GM19455 (cell line): ENCODE measurements around the gene TXNIP.
A peak's percentile ranks its signal among the peaks of the same experiment; 100 is the strongest.

Experiments
- ATAC-seq: cut with Tn5 transposase; IDR thresholded peaks from one replicate; pipeline ENCODE4 v1.9.1; 2021; ENCODE audit not compliant: unreplicated experiment

The TXNIP gene

DNA sequence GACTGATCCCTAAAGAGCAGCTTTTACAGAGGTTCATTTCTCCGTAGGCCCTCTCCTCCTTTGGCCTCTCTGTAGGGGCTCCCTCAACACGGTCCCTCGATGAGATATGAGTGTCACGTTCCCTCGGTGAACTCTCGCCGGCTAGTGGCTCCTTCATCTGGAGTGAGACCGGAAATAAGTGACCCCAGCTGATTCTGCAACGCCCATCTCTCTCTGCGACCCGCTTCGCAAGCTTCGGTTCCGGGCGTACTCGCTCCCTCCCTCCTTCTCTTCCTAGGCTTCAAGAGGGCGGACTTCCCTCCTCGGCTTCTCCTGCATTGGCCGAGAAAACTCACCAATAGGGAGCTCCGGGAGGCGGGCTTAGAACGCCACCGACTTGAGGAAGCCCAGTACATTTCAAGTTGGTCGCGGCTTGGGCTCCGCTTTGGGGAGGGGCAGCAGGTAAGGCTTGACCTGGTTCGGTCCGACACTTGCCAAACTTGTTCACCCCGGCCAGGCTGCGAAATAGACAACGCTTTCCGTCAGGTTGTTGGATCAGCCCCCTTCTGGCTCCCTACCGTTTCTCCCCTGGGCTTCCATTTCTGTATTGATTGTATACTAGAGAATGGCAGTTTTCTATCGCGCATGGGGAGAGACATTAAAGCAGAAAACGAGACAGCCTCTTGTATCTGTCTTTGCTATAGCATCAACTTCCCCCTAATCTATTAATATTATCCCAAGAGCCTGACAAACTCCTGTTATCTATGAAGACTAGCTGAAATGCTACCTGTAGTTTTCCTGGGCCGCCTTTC, 31.9 kb downstream of the TXNIP start, which contains the start of the genes ANKRD34A and POLR3GL:
Gene ANKRD34A (minus strand): TSS at position 248 of the 791 bp plus-strand sequence. CDS start 2,816 bp downstream, outside the sequence.
Gene POLR3GL (plus strand): TSS at position 363 of the 791 bp plus-strand sequence. CDS start 10,176 bp downstream, outside the sequence.
- peak; percentile 92 for ATAC-seq

DNA sequence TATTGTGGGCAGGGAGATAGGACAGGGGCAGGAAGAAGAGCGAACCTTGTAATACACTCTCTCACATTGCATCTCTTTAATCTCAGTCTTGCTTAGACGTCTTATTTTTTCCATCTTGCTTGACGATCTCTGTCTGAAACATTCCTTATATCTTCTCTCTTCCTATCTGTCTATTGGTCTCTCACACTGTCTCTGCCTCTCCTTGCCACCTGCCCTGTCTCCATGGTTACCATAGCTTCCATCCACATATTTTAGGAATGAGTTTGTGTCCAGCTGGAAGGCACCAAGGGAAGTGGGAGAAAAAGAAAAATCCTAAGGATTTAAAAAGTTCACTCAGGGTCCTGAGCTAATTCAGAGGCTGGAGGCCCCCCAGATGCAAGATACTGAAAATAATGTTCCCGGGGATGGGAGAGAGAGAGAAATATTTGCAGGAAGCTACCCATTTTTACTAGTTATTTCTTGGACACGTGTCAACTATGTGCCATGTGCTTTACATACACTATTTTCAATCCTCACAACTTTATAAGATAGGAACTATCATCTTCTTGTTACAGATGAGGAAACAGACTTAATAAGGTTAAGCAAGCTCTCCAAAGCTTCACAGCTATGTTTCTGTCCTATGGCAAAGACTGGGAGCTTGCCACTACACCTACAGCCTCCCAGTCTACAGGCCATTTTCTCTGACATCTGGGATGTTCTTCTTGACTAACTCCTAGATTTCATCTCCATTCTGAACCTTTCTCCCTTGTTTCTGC, 32.9 kb downstream of the TXNIP start:
- no peak for ATAC-seq

DNA sequence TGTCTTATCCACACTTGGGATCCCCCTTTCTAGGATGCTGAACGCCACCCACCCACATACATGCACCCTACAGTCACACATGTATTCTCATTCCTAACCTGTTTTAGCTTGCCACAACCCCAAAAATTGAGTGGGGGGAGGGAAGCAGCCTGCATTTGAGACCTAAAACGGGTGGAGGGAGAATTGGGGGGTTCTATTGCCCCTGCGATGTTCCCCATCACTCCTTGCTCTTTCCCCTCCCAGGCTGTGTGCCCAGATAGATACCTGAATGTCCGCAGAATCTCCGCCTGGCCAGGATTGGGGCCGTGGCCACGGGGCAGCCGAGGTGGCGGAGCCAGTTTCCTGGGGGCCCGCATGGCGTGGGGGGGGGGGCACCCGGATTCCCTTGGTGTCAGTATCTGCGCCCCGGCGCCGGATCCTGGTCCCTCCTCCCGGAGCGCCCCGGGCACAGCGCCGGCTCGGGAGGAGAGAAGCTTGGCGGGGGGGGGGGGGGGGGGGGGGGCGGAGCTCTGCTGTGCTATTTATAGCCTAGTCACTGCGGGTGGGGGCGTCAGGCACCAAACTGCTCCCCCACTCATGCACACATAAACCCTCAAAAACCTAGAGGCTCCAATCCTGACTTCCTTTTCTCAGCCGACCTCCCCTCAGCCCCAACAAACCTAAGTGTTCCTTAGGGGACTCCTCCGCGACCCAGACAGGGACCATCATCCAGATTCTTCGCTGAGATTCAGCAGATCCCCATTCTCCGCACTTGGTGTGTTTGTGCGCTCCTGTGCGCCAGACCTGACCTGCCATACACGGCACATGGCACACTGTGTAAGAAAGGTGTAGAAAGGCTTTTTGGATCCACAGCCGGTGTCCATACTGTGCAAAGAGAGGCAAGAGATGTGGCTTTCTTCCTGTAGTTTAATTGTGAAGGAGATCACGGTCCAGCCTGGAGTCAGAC, 33.9 kb downstream of the TXNIP start:
- ATAC-seq = no peak

DNA sequence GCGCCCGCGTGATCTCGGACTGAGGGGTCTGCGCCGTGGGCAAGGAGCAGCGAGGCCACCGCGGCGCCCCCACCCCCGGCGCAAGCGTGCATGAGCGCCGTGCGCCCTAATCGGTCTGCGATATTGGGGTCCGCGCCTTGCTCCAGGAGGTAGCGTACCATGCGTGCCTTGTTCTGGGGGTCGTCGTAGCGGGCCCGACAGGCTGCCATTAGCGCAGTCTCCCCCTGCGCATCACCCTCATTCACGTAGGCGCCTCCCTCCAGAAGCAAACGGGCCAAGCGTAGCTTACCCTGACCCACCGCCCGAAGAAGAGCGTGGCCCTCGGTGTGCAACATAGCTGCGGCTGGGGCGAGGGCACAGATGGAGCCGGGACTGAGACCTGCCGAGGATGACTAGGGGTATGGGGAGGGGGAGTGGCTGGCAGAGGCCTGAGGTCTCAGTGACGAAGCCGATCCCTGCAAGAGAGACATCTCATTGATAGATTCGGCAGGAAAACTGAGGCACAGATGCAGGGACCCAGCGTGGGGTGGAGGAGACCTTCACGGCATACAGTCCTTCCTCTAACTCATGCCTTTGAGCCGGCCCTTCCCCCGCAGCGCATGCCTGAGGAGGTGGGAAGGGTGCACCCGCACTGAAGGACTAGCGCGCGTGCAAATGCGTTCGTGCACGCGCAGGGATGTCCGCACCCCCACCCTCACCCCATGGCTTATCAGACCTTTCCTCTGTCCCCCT, 34.8 kb downstream of the TXNIP start:
- no peak for ATAC-seq

DNA sequence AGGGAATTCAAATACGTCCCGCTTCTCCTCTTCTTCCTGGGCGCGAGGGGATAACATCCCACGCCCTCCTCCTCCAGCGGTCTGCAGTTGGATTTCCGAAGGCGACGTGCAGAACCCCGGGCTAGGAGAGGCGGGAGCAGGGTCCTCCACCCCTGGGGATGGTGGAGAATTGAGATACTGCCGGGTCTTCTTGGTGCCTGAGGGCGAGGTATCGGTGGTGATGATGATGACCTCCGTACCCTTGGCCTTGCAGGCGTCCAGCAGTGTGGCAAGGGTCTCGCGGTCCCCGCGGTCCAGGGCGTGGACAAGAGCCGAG, 35.3 kb downstream of the TXNIP start:
- ATAC-seq = no peak

DNA sequence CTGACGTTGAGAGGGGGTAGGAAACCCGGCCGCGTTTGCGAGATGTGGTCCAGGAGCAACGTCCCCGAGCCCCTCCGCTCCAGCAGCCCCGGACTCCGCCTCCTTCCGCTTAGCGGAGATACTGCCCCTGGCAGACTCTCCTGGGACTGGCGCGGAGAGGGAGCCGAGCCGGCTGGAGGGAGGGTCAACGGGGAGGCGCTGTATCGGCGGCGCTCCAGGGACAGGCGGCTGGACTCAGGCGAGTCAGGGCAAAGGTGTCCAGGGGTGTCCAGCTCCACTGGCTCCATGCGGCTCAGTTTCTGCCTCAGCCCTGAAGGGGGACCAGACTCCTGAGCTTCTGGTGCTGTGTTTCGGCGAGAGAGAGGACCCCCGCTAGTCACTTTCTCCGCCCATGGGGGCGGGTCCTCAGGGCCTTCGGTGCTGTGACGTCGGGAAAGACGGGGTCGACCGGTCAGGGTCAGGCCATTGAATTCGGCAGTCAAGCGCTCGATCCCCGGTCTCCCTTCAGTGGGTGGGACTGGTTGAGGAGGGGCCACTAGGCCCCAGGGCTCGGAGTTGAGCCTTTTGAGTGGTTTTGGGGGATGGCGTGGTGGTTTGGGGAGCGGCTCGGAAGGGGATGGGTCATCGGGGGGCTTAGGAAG, 35.8 kb downstream of the TXNIP start:
- no peak for ATAC-seq

DNA sequence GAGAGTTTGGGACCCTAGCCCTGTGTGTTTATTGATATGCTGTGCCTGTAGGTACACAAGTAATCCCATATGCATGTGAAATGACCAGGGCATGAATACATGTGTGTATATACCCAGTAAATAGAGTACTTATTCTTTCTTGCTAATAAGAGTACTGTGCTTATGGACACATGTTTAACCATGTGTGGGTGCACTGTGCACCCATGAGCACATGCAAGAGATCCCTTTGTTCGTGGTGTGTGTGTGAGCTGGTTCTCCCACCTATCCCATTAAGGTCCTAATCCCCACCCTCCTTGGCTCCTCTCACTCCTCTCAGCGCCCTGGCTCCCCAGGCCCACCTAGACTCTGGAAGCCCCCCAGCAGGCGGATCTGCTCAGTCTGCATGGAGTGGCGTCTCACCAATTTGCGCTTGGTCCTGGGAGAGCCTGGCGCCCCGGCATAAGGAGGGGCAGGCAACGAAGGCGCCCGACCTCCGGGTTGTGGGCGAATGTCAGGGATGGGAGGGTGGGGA, 36.4 kb downstream of the TXNIP start:
- no peak for ATAC-seq

DNA sequence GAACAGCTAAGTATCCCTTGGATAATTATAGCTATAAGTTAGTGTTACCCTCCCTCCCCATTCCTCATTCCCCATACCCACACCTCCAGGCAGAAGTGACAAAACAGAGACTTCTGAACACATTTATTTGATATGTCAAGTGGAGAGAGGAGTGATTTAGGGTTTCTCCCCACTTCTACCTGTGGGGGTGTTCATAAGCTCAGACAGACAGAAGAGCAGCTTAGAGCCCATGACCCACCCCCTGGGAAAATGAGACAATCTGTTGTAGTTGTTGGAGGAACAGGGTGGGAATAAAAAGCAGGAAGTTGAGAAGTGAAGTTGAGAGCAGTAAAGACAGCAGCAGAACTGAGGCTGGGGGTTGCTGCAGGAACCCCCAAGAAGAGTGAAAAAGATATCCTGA, 37.0 kb downstream of the TXNIP start:
- ATAC-seq = no peak

DNA sequence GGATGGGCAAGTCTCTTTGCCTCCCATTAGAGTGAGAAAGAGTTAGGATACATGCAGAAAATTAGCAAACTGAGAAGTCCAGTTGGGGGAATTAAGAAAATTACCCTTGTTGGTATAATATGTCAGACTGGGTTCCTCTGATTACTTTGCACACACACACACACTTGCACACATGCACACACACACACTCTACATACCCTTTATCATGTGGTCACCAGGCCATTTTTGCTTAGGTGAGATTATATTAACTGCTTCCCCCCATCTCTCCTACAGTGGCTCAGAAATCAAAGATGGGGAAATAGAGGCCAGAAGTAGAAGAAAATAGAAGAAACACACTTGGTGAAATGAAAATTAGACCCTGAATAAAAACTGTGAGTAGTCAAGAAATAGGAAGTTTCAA, 37.6 kb downstream of the TXNIP start:
- ATAC-seq = no peak

DNA sequence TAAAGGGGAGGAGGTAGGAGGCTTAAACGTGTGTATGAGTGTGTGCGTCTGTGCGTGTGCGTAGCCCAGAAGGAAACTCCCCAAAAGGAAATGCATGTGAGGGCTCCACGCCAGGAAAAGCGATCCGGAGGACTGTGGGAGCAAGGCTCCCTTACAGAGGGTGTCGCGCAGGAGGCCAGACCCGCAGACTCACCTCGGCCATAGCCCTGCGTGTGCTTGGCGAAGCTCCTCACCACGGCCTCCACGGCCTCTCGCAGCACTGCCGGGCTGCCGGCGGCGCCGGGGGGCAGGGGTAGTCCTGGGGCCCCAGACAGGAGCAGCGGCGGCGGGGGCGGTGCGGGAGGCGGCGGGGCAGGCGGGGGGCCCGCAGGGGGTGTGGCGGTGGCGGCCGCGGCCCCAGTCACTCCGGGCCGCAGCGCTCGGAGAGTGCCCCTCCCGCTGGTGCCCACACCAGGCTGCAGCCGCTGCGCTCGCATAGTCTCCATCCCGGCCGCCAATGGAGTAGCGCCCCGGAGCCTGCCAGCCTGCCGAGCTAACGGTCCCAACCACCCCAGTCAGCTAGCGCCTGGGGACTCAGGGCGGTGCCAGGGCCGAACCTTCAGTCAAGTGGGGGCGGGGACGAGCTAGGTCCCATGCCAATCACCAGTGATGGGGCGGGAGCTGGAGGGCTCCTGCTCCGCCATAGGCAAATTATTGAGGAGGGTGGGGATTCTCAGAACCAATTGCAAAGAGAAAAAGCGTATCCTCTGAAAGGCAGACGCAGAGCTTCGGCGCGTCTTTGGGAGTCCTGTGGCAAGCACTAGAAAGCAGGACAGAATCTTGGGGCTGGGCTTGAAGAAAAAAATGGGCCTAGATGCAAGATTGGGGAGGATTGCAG, 38.7 kb downstream of the TXNIP start, which contains the start of gene LIX1L:
Gene LIX1L (minus strand): TSS at position 575 of the 877 bp plus-strand sequence. CDS start 90 bp downstream, at position 485.
- peak; percentile 84 for ATAC-seq

DNA sequence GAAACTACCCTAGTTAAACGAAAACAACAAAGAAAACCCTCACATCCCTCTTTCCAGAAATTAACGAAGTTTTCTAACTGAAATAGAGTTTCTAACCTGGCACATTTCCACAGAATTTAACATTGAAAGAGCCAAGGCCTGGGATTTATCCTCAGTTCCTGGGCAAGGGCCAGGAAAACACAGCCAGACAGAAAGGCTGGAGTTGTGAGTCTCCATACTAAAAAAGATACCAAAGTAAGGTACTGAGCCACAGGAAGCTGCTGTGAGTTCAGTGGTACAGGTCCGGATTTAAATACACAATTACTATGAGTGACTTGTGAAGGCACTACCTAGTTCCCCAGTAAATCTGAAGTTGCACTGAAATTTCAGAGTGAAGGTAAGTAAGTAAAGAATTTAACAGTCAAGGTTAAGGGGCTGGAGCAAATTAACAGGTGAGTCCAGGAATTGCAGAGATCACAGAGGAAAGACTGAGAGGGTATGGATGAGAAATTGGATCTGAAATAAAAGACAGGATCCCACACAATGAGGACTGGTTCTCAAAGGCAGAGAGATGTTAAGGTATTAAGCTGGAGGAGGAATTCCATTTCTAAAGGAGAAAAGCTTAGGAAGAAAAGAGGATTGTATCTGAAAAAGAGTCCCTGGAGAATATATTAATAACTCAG, 39.5 kb downstream of the TXNIP start:
- ATAC-seq = no peak

DNA sequence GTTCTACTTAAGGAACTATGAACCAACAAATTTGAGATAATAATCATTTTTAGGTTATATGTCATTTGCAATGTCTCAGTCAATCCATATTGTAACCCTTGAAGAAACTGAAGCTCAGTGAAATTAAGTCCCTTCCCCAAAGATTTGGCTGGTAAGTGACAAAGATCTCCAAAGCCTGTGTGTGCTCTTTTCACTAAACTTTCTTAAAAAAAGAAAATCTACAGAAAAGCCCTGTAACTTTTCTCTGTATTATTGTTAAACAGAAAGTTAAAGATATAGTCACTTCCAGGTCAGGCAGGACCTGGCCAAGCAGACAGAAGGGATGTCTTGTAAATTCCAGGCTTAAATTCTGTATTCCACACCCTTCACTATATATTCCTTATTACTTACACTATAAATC, 40.0 kb downstream of the TXNIP start:
- no peak for ATAC-seq

DNA sequence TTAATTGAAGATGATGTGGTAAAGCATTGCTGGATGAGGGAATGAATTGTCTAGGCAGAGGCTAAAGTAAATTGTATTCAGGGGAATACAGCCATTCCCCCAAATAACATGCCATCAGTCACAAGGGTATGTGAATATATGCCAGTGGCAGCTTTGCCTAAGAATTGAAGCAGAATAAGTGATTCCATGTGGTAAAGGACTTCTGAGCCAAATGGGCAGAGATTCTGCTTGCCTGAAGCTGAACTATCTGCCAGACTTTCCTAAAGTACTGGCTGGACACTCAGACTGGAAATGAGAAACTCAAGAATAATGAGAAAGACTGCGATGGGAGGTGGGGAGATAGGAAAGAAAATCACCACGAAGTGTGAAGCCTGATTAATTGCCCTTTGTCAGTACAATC, 40.9 kb downstream of the TXNIP start:
- no peak for ATAC-seq

DNA sequence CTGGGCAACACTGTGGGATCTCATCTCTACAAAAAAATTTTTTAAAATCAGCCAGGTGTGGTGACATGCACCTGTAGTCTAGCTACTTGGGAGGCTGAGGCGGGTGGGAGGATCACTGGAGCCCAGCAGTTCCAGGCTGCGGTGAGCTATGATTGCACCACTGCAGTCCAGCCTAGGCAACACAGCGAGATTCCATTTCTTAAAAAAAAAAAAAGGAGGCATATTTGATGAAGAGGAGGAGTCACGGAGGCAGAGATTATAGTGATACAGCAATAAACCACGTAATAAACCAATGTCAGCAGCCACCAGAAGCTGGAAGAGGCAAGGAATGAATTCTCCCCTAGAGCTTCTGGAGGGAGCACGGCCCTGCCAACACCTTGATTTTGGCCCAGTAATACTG, 42.5 kb downstream of the TXNIP start:
- ATAC-seq = no peak

DNA sequence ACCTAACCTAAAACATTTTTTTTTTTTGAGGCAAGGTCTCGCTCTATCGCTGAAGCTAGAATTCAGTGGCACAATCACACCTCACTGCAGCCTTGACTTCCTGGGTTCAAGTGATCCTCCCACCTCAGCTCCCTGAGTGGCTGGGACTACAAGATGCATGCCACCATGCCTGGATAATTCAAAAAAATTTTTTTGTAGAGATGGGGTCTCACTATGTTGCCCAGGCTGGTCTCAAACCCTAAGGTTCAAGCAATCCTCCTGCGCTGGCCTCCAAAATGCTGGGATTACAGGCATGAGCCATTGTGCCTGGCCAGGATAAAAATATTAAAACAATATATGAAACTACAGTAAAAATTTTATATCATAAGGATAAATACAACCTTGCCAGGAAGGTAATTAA, 43.5 kb downstream of the TXNIP start:
- ATAC-seq = no peak

DNA sequence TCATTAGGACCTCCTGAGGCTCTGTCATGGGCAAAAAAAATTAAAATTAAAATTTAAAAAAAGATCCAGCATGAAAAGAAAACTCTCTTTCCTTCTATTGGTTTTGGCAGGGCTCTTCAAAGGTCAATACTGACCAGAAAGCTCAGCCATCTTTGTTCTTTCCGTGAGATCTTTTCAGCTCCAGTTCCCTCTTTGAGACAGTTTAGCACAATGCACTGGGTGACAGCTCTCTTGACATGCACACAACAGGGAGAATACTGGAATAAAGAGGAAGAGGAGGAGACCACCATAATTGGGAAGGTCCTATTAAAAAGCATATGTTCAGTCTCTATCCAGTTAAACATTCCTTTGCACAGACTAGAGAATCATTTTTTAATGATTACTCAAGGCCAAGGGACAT, 44.9 kb downstream of the TXNIP start:
- no peak for ATAC-seq

DNA sequence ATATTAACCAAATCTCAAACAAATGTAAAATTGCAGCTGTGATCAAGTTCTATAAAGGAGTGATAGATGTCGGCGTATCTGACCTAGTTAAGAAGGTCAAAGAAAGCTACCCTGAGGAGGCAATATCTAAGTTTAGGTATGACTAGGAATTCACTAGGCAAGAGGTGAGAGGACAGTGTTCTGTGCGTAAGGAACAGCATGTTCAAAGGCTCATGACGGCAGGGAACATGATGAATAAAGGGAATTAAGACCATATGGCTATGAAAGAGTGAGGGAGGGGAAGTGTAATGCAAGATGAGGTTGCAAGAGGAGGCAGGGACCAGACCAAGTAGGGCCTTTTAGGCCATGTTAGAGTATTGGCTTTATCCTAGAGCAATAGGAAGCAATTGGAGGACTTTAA, 47.2 kb downstream of the TXNIP start:
- no peak for ATAC-seq

DNA sequence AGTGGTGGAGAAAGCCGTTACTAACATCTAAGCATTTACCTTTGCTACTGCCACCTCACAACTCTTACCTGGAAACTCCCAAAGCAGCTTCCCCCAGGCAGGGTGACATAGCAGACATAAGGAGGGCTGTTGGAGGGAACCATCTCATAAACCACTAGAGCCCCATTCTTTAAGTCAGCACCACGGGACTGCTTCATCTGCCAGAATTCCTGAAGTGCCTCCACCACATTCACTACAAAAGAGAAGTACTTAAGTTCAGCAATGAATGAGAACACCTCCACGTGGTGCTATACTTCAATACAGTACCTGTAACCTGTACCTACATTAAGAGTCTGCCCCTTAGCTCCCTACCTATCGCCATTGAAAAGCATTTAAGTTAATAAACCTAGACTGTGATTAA, 48.8 kb downstream of the TXNIP start:
- ATAC-seq = no peak
